SK-N-SH treated with all-trans-retinoic acid at 6 μM for 48 hours (cell line): Measurements from ENCODE around the gene TP53AIP1.

ENCODE experiments used
- ATAC-seq: fragments of 200-7000 bp; cut with Tn5 transposase; 3 replicates; pipeline ENCODE4 v1.9.1; 2020; ENCODE audit warnings: mild to moderate bottlenecking, moderate library complexity
- ARNTL ChIP-seq: fragments of 450-650 bp; formaldehyde crosslinking; IDR thresholded peaks from 2 replicates; pipeline ENCODE4 v1.5.0; 2020; ENCODE audit warnings: low read depth, mild to moderate bottlenecking, moderate library complexity, borderline replicate concordance
- BACH2 ChIP-seq: fragments of 250-450 bp; sonication (Bioruptor Pico); IDR thresholded peaks from 2 replicates; pipeline ENCODE4 v1.9.0; 2021; ENCODE audit warnings: mild to moderate bottlenecking, borderline replicate concordance
- CREB5 ChIP-seq: fragments of 250-450 bp; sonication (Bioruptor Pico); IDR thresholded peaks from 2 replicates; pipeline ENCODE4 v1.5.1; 2020; ENCODE audit warnings: low read depth, mild to moderate bottlenecking, moderate library complexity
- CSDC2 ChIP-seq: fragments of 250-450 bp; sonication (Bioruptor Pico); IDR thresholded peaks from 2 replicates; pipeline ENCODE4 v1.5.0; 2020; ENCODE audit warnings: mild to moderate bottlenecking, moderate library complexity
- CSRNP3 ChIP-seq: fragments of 250-450 bp; sonication (Bioruptor Pico); IDR thresholded peaks from 2 replicates; pipeline ENCODE4 v1.5.1; 2021; ENCODE audit warnings: mild to moderate bottlenecking, moderate library complexity
- ESRRG ChIP-seq: fragments of 250-450 bp; sonication (Bioruptor Pico); IDR thresholded peaks from 2 replicates; pipeline ENCODE4 v1.6.1; 2021; ENCODE audit warnings: mild to moderate bottlenecking
- GLIS3 ChIP-seq: fragments of 250-450 bp; sonication (Bioruptor Pico); IDR thresholded peaks from 2 replicates; pipeline ENCODE4 v1.5.0; 2020; ENCODE audit warnings: mild to moderate bottlenecking, moderate library complexity
- ISL1 ChIP-seq: fragments of 250-450 bp; sonication (Bioruptor Pico); IDR thresholded peaks from 2 replicates; pipeline ENCODE4 v2.1.2; 2022; ENCODE audit warnings: mild to moderate bottlenecking, moderate library complexity
- OSR1 ChIP-seq: fragments of 250-450 bp; sonication (Bioruptor Pico); IDR thresholded peaks from 2 replicates; pipeline ENCODE4 v1.8.0; 2022; ENCODE audit warnings: moderate library complexity, mild to moderate bottlenecking, inconsistent platforms
- PATZ1 ChIP-seq: fragments of 250-450 bp; sonication (Bioruptor Pico); IDR thresholded peaks from 2 replicates; pipeline ENCODE4 v1.8.0; 2020; ENCODE audit warnings: mild to moderate bottlenecking, moderate library complexity, borderline replicate concordance
- POU6F1 ChIP-seq: fragments of 250-450 bp; sonication (Bioruptor Pico); IDR thresholded peaks from 2 replicates; pipeline ENCODE4 v1.8.0; 2021; ENCODE audit warnings: low read depth, mild to moderate bottlenecking, moderate library complexity, borderline replicate concordance
- PPARA ChIP-seq: fragments of 250-450 bp; sonication (Bioruptor Pico); IDR thresholded peaks from 2 replicates; pipeline ENCODE4 v1.5.0; 2020; ENCODE audit warnings: mild to moderate bottlenecking, borderline replicate concordance
- RARB ChIP-seq: fragments of 250-450 bp; sonication (Bioruptor Pico); IDR thresholded peaks from 2 replicates; pipeline ENCODE4 v1.8.0; 2021; ENCODE audit warnings: mild to moderate bottlenecking, moderate library complexity
- SNAI2 ChIP-seq: fragments of 250-450 bp; sonication (Bioruptor Pico); IDR thresholded peaks from 2 replicates; pipeline ENCODE4 v1.5.0; 2020; ENCODE audit warnings: mild to moderate bottlenecking, moderate library complexity
- TCF4 ChIP-seq: fragments of 250-450 bp; sonication (Bioruptor Pico); IDR thresholded peaks from 2 replicates; pipeline ENCODE4 v1.8.0; 2021; ENCODE audit warnings: mild to moderate bottlenecking, moderate library complexity, borderline replicate concordance
- TOX ChIP-seq: fragments of 250-450 bp; sonication (Bioruptor Pico); IDR thresholded peaks from 2 replicates; pipeline ENCODE4 v1.8.0; 2021; ENCODE audit warnings: mild to moderate bottlenecking, moderate library complexity, borderline replicate concordance
- ZC3H10 ChIP-seq: fragments of 250-450 bp; sonication (Bioruptor Pico); IDR thresholded peaks from 2 replicates; pipeline ENCODE4 v1.5.1; 2021; ENCODE audit warnings: mild to moderate bottlenecking, moderate library complexity
- ZFP3 ChIP-seq: fragments of 250-450 bp; sonication (Bioruptor Pico); IDR thresholded peaks from 2 replicates; pipeline ENCODE4 v1.5.0; 2020; ENCODE audit warnings: mild to moderate bottlenecking, moderate library complexity
- ZFP30 ChIP-seq: fragments of 450-650 bp; formaldehyde crosslinking; IDR thresholded peaks from 2 replicates; pipeline ENCODE4 v1.5.0; 2022; ENCODE audit warnings: mild to moderate bottlenecking, moderate library complexity
- ZNF565 ChIP-seq: fragments of 450-650 bp; formaldehyde crosslinking; conservative IDR thresholded peaks from 2 replicates; pipeline ENCODE4 v1.5.0; 2020; ENCODE audit warnings: low read depth, mild to moderate bottlenecking, moderate library complexity
- ZNF70 ChIP-seq: fragments of 450-650 bp; formaldehyde crosslinking; IDR thresholded peaks from 2 replicates; pipeline ENCODE4 v1.5.0; 2020; ENCODE audit warnings: mild to moderate bottlenecking, moderate library complexity
- ZNF8 ChIP-seq: fragments of 450-650 bp; formaldehyde crosslinking; IDR thresholded peaks from 2 replicates; pipeline ENCODE4 v1.5.0; 2020; ENCODE audit warnings: mild to moderate bottlenecking, moderate library complexity

The TP53AIP1 gene

GRCh38 chr11:128894685-128895084, 48.0 kb downstream of the TP53AIP1 start:
- no peak for ATAC-seq
- TF ChIP-seq PPARA (CRISPR knock-in tag) (no peak), TCF4 (no peak), CSDC2 (no peak), CSRNP3 (CRISPR knock-in tag) (no peak), ZNF8 (CRISPR knock-in tag) (no peak), ZNF70 (CRISPR knock-in tag) (no peak), CREB5 (CRISPR knock-in tag) (no peak), ZC3H10 (CRISPR knock-in tag) (no peak), ISL1 (CRISPR knock-in tag) (no peak), OSR1 (no peak), ZFP30 (CRISPR knock-in tag) (no peak), TOX (CRISPR knock-in tag) (no peak), GLIS3 (CRISPR knock-in tag) (no peak), ZFP3 (CRISPR knock-in tag) (no peak), ARNTL (CRISPR knock-in tag) (no peak), ESRRG (CRISPR knock-in tag) (no peak)

- ATAC-seq = no peak
- no peak for TF ChIP-seq SNAI2 (CRISPR knock-in tag)
- no peak for TF ChIP-seq ESRRG (CRISPR knock-in tag)
- TF ChIP-seq ZNF70 (CRISPR knock-in tag) = no peak
- TF ChIP-seq, all 23 proteins: peak for 0
Measured at GRCh38 chr11:128894286-128894681, 48.4 kb downstream of the TP53AIP1 start.

GRCh38 chr11:128893578-128894285, 48.9 kb downstream of the TP53AIP1 start:
- no peak for ATAC-seq
- TF ChIP-seq ZNF70 (CRISPR knock-in tag) (no peak), RARB (CRISPR knock-in tag) (no peak), OSR1 (no peak), ESRRG (CRISPR knock-in tag) (no peak), ISL1 (CRISPR knock-in tag) (no peak), TCF4 (no peak), BACH2 (no peak), GLIS3 (CRISPR knock-in tag) (no peak), ARNTL (CRISPR knock-in tag) (no peak), ZNF565 (CRISPR knock-in tag) (no peak), POU6F1 (CRISPR knock-in tag) (no peak)

- ATAC-seq = no peak
- TF ChIP-seq CREB5 (CRISPR knock-in tag) = no peak
- no peak for TF ChIP-seq TOX (CRISPR knock-in tag)
- TF ChIP-seq SNAI2 (CRISPR knock-in tag) = no peak
- no peak for TF ChIP-seq RARB (CRISPR knock-in tag)
- TF ChIP-seq PPARA (CRISPR knock-in tag) = no peak
- no peak for TF ChIP-seq TCF4
- no peak for TF ChIP-seq OSR1
- TF ChIP-seq PATZ1 (CRISPR knock-in tag) = no peak
- TF ChIP-seq ZNF565 (CRISPR knock-in tag) = no peak
- no peak for TF ChIP-seq POU6F1 (CRISPR knock-in tag)
- TF ChIP-seq ZC3H10 (CRISPR knock-in tag) = no peak
Measured at GRCh38 chr11:128892866-128893565, 49.7 kb downstream of the TP53AIP1 start.
